ENCODE results near the gene DUS3L.

DUS3L gene

DNA sequence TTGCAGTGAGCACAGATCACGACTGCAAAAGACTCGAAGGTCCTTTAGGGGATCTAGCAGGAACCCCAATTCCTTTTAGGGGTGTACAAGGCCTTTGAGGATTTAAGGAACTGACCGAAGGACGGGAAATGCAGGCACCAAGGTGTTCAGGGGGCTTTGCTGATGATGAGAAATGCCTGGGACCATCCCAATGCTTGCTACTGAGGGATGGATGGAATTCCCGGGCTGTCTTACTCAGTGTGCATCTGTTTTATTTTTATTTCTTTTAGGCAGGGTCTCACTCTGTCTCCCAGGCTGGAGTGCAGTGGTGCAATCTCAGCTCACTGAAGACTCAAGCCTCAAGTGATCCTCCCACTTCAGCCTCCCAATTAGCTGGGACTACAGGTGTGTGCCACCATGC is 17.7 kb downstream of the DUS3L start:
- TF ChIP-seq ZFP3 (CRISPR knock-in tag; IDR thresholded peaks at IDR 0.05) (no peak), PPARA (CRISPR knock-in tag; IDR thresholded peaks at IDR 0.05; ENCODE audit: borderline replicate concordance) (no peak), TOX (CRISPR knock-in tag; IDR thresholded peaks at IDR 0.05; ENCODE audit: borderline replicate concordance) (no peak), CSDC2 (CRISPR knock-in tag; IDR thresholded peaks at IDR 0.05) (no peak), GLIS3 (CRISPR knock-in tag; IDR thresholded peaks at IDR 0.05) (no peak), ZNF8 (CRISPR knock-in tag; IDR thresholded peaks at IDR 0.05) (no peak), TCF4 (CRISPR knock-in tag; IDR thresholded peaks at IDR 0.05; ENCODE audit: borderline replicate concordance) (no peak), ISL1 (CRISPR knock-in tag; IDR thresholded peaks at IDR 0.05) (no peak), SNAI2 (CRISPR knock-in tag; IDR thresholded peaks at IDR 0.05) (no peak)
- TF ChIP-seq, protein P1, sequence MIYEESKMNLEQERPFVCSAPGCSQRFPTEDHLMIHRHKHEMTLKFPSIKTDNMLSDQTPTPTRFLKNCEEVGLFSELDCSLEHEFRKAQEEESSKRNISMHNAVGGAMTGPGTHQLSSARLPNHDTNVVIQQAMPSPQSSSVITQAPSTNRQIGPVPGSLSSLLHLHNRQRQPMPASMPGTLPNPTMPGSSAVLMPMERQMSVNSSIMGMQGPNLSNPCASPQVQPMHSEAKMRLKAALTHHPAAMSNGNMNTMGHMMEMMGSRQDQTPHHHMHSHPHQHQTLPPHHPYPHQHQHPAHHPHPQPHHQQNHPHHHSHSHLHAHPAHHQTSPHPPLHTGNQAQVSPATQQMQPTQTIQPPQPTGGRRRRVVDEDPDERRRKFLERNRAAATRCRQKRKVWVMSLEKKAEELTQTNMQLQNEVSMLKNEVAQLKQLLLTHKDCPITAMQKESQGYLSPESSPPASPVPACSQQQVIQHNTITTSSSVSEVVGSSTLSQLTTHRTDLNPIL (CRISPR knock-in tag; IDR thresholded peaks at IDR 0.05; ENCODE audit: low read depth) = no peak
- TF ChIP-seq, protein P2, sequence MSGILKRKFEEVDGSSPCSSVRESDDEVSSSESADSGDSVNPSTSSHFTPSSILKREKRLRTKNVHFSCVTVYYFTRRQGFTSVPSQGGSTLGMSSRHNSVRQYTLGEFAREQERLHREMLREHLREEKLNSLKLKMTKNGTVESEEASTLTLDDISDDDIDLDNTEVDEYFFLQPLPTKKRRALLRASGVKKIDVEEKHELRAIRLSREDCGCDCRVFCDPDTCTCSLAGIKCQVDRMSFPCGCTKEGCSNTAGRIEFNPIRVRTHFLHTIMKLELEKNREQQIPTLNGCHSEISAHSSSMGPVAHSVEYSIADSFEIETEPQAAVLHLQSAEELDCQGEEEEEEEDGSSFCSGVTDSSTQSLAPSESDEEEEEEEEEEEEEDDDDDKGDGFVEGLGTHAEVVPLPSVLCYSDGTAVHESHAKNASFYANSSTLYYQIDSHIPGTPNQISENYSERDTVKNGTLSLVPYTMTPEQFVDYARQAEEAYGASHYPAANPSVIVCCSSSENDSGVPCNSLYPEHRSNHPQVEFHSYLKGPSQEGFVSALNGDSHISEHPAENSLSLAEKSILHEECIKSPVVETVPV (CRISPR knock-in tag; IDR thresholded peaks at IDR 0.05) = no peak
- ATAC-seq = no peak

DNA sequence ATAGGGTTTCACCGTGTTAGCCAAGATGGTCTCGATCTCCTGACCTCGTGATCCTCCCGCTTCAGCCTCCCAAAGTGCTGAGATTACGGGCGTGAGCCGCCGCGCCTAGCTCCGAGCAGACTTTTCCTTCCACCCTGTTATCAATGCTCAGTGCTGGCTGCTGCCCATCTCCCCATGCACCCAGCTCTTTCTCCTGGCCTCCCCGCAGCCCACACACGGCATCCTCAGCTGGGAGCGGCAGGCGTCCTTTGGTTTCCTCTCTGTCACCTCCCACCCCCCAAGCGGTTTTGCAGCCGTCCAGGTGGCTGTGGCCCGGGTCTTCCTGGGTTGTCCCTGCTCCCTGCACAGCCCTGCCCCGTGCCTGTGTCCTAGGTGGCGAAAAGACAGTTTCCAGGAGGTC is 18.5 kb downstream of the DUS3L start:
- no peak for ATAC-seq
- TF ChIP-seq ZFP3 (CRISPR knock-in tag; IDR thresholded peaks at IDR 0.05) = no peak
- no peak for TF ChIP-seq CSDC2 (CRISPR knock-in tag; IDR thresholded peaks at IDR 0.05)
- no peak for TF ChIP-seq BACH2 (CRISPR knock-in tag; IDR thresholded peaks at IDR 0.05; ENCODE audit: borderline replicate concordance)

DNA sequence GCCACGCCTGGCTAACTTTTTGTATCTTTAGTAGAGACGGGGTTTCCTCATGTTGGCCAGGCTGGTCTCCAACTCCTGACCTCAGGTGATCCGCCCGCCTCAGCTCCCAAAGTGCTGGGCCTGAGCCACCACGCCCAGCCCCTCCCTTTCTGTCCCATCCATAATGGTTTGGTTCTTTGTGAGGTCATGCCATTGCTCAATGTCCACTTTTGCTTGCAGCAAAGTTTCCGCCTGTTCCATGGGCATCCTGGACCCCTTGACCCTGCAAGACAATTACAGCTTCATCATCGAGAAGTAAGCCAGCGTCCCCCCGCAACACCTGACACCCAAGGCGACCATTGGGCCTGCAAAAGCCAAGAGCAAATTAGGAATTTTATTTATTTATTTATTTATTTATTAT is 23.0 kb downstream of the DUS3L start:
- ATAC-seq = no peak
- TF ChIP-seq, protein P3, sequence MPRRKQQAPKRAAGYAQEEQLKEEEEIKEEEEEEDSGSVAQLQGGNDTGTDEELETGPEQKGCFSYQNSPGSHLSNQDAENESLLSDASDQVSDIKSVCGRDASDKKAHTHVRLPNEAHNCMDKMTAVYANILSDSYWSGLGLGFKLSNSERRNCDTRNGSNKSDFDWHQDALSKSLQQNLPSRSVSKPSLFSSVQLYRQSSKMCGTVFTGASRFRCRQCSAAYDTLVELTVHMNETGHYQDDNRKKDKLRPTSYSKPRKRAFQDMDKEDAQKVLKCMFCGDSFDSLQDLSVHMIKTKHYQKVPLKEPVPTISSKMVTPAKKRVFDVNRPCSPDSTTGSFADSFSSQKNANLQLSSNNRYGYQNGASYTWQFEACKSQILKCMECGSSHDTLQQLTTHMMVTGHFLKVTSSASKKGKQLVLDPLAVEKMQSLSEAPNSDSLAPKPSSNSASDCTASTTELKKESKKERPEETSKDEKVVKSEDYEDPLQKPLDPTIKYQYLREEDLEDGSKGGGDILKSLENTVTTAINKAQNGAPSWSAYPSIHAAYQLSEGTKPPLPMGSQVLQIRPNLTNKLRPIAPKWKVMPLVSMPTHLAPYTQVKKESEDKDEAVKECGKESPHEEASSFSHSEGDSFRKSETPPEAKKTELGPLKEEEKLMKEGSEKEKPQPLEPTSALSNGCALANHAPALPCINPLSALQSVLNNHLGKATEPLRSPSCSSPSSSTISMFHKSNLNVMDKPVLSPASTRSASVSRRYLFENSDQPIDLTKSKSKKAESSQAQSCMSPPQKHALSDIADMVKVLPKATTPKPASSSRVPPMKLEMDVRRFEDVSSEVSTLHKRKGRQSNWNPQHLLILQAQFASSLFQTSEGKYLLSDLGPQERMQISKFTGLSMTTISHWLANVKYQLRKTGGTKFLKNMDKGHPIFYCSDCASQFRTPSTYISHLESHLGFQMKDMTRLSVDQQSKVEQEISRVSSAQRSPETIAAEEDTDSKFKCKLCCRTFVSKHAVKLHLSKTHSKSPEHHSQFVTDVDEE (CRISPR knock-in tag; IDR thresholded peaks at IDR 0.05) = no peak
- TF ChIP-seq, protein P4, sequence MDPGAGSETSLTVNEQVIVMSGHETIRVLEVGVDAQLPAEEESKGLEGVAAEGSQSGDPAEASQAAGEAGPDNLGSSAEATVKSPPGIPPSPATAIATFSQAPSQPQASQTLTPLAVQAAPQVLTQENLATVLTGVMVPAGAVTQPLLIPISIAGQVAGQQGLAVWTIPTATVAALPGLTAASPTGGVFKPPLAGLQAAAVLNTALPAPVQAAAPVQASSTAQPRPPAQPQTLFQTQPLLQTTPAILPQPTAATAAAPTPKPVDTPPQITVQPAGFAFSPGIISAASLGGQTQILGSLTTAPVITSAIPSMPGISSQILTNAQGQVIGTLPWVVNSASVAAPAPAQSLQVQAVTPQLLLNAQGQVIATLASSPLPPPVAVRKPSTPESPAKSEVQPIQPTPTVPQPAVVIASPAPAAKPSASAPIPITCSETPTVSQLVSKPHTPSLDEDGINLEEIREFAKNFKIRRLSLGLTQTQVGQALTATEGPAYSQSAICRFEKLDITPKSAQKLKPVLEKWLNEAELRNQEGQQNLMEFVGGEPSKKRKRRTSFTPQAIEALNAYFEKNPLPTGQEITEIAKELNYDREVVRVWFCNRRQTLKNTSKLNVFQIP (CRISPR knock-in tag; IDR thresholded peaks at IDR 0.05; ENCODE audit: borderline replicate concordance, low read depth) = no peak
- TF ChIP-seq PPARA (CRISPR knock-in tag; IDR thresholded peaks at IDR 0.05; ENCODE audit: borderline replicate concordance) (no peak), CSDC2 (CRISPR knock-in tag; IDR thresholded peaks at IDR 0.05) (no peak)
- TF ChIP-seq, protein P1 (CRISPR knock-in tag; IDR thresholded peaks at IDR 0.05; ENCODE audit: low read depth) = no peak

DNA sequence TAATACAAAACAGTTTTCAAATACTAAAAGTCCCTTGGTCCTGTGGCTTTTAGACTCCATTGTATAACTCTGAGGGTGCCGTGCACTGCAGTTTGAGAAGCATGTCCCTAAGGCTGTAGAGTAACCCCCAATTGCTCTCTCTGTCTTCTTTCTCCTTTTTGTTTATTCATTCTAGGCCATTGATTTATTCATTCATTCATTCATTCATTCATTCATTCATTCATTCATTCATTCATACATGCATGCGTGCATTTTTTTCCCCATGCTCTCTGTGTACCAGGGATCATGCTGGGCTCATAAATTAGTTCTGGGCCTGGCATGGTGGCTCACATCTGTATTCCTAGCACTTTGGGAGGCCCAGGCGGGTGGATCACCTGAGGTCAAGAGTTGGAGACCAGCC is 25.7 kb downstream of the DUS3L start:
- no peak for ATAC-seq
- TF ChIP-seq, protein P2 (CRISPR knock-in tag; IDR thresholded peaks at IDR 0.05) = no peak
- TF ChIP-seq ZC3H10 (CRISPR knock-in tag; IDR thresholded peaks at IDR 0.05) (no peak), GLIS3 (CRISPR knock-in tag; IDR thresholded peaks at IDR 0.05) (no peak), ARNTL (CRISPR knock-in tag; IDR thresholded peaks at IDR 0.05; ENCODE audit: borderline replicate concordance, low read depth) (no peak), TOX (CRISPR knock-in tag; IDR thresholded peaks at IDR 0.05; ENCODE audit: borderline replicate concordance) (no peak), TCF4 (CRISPR knock-in tag; IDR thresholded peaks at IDR 0.05; ENCODE audit: borderline replicate concordance) (no peak), ZFP30 (CRISPR knock-in tag; IDR thresholded peaks at IDR 0.05) (no peak), SNAI2 (CRISPR knock-in tag; IDR thresholded peaks at IDR 0.05) (no peak), ZNF8 (CRISPR knock-in tag; IDR thresholded peaks at IDR 0.05) (no peak), ZNF70 (CRISPR knock-in tag; IDR thresholded peaks at IDR 0.05) (no peak), ZFP3 (CRISPR knock-in tag; IDR thresholded peaks at IDR 0.05) (no peak), ZNF565 (CRISPR knock-in tag; conservative IDR thresholded peaks at IDR 0.05; ENCODE audit: low read depth) (no peak), ISL1 (CRISPR knock-in tag; IDR thresholded peaks at IDR 0.05) (no peak), ESRRG (CRISPR knock-in tag; IDR thresholded peaks at IDR 0.05) (no peak)
- TF ChIP-seq, protein P3 (CRISPR knock-in tag; IDR thresholded peaks at IDR 0.05) = no peak
